ENCODE measurements around the gene MIER3. TPM values are rescaled to one million over a fixed set of nuclear protein-coding genes. Genes with fewer than 3 reads are reported as not detected.

The MIER3 gene
- total RNA-seq, 2 experiments from 2014 or later = 11.1 to 12.3 TPM

- Mint-ChIP-seq H3K4me1 (ENCODE audit: low read depth) (peaks cover 20% of the 10 kb centered on the region), H3K36me3 (ENCODE audit: low read depth) (peaks cover 30% of the 10 kb centered on the region), H3K4me3 (no peak overlapping the region), H3K27me3 (ENCODE audit: low read depth) (no peaks in the 10 kb centered on the region), H3K27ac (no peak overlapping the region), H3K9me3 (no peaks in the 10 kb centered on the region)
- intact Hi-C loops (cut with micrococcal nuclease) = no loop called here
- CTCF ChIA-PET = interaction anchor here (0.5 kb wide), 1 partner anchor 102 kb away, joined by 3 read pairs; no protein-coding TSS in a partner anchor
- no peak for DNase-seq
Measured at GRCh38 chr5:56873056-56873455, 78.9 kb downstream of the MIER3 start.

GRCh38 chr5:56871777-56872176 is 80.1 kb downstream of the MIER3 start:
- Mint-ChIP-seq H3K27me3 (ENCODE audit: low read depth) (no peaks in the 10 kb centered on the region), H3K9me3 (no peaks in the 10 kb centered on the region), H3K27ac (no peak overlapping the region), H3K4me1 (ENCODE audit: low read depth) (peaks cover 20% of the 10 kb centered on the region), H3K4me3 (no peak overlapping the region), H3K36me3 (ENCODE audit: low read depth) (peaks cover 24% of the 10 kb centered on the region)
- intact Hi-C loops (cut with micrococcal nuclease) = no loop called here
- CTCF ChIA-PET = no interaction called here
- DNase-seq = no peak

Other genes with a start within 250 kb of the MIER3 start
- gene MAP3K1, start 136.6 kb downstream of the MIER3 start, total RNA-seq = 10 to 100 TPM; 18.2 to 19.2 TPM
- 1 to 10 TPM; 5.8 to 8.6 TPM for gene SETD9, start 42.5 kb downstream of the MIER3 start, total RNA-seq
- gene GPBP1, start 221.9 kb upstream of the MIER3 start, total RNA-seq = 10 to 100 TPM; 91.5 to 91.9 TPM